BJ (cell line): ENCODE measurements around the gene JAML. TPM values are rescaled to one million over a fixed set of nuclear protein-coding genes. Genes with fewer than 3 reads are reported as not detected.

Experiments
- CTCF ChIA-PET: fragments of 350-600 bp; formaldehyde crosslinking; extraction: SDS; loops from one replicate; lab custom pipeline; 2021; ENCODE audit warnings: antibody characterized with exemption, inconsistent platforms; lab: Yijun Ruan, JAX
- POLR2A ChIA-PET: fragments of 300-600 bp; sonication (Branson Sonifier 250); formaldehyde crosslinking; extraction: SDS; loops from one replicate; lab custom pipeline; 2021; ENCODE audit warnings: antibody characterized with exemption; lab: Charles Lee
- DNase-seq: peaks from one replicate; pipeline ENCODE4 v3.0.0-alpha.2; 2011; ENCODE audit warnings: low read depth
- H3K27me3 ChIP-seq: 2 replicates; pipeline ENCODE4 v1.6.0; 2011; ENCODE audit warnings: low read length; ENCODE audit not compliant: control insufficient read depth, insufficient read depth
- H3K36me3 ChIP-seq: 2 replicates; pipeline ENCODE4 v1.5.1; 2011; ENCODE audit warnings: low read length; ENCODE audit not compliant: control insufficient read depth, insufficient read depth
- H3K4me3 ChIP-seq: 2 replicates; pipeline ENCODE4 v1.5.1; 2011; ENCODE audit warnings: low read depth, mild to moderate bottlenecking, control low read depth, low read length
- polyA plus RNA-seq: library from polyadenylated mRNA; depleted of rRNA; stranded (reverse); fragments of >200 nt; gene quantifications from 2 replicates; pipeline ENCODE4 v1.2.3, GENCODE V29; 2011
- TF ChIP-seq, protein P1 (sequence below): IDR thresholded peaks from 2 replicates; pipeline ENCODE4 v1.5.1; 2011; ENCODE audit warnings: low read depth, mild to moderate bottlenecking, control low read depth, inconsistent platforms, low read length, moderate library complexity; ENCODE audit not compliant: insufficient read depth

Gene JAML
- polyA plus RNA-seq, 1 experiment, result not detected

DNA sequence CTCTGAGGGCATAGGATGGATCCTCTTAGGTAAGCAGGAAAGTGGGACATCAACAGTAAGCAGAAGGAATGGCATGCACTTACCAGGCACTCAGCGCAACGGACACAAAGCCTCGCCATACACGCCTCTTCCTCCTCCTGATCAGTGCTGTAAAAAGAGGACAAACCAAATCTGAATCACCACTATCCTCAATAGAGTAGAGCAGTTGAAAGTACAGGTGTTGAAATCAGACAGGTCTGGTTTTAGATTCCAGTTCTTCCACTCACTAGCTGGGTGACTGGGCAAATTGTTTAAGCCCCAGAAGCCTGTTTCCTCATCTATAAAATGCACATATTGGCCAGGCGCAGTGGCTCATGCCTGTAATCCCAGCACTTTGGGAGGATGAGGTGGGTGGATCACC is 8.6 kb upstream of the JAML start:
- Histone ChIP-seq H3K36me3 (no peaks in the 10 kb centered on the region), H3K4me3 (no peak overlapping the region), H3K27me3 (no peaks in the 10 kb centered on the region; the same call in none of the 2 replicates)
- CTCF ChIA-PET, result no interaction called here
- TF ChIP-seq, protein P1, sequence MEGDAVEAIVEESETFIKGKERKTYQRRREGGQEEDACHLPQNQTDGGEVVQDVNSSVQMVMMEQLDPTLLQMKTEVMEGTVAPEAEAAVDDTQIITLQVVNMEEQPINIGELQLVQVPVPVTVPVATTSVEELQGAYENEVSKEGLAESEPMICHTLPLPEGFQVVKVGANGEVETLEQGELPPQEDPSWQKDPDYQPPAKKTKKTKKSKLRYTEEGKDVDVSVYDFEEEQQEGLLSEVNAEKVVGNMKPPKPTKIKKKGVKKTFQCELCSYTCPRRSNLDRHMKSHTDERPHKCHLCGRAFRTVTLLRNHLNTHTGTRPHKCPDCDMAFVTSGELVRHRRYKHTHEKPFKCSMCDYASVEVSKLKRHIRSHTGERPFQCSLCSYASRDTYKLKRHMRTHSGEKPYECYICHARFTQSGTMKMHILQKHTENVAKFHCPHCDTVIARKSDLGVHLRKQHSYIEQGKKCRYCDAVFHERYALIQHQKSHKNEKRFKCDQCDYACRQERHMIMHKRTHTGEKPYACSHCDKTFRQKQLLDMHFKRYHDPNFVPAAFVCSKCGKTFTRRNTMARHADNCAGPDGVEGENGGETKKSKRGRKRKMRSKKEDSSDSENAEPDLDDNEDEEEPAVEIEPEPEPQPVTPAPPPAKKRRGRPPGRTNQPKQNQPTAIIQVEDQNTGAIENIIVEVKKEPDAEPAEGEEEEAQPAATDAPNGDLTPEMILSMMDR, result no peak
- POLR2A ChIA-PET, result no interaction called here
- DNase-seq, result no peak

DNA sequence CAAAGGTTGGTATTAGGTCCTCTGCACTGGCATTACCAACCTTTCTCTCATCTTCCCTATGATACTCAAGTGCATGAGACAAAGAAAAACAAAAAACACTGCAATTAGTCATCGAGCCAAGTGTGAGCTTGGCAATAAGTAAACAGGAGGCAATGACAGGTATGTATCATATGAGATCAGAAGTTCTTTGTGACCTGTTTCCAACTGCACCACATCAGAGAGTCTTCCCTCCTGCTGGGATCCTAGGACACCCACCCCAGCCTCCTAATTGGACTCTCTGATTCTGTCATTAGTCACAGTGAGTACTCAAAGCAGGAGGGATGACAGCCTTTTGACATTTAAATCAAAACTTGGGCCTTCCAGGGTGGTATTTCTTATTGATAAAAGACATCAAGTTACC is 7.8 kb upstream of the JAML start:
- ChIA-PET CTCF (no interaction called here), POLR2A (no interaction called here)
- H3K27me3 ChIP-seq, result no peaks in the 10 kb centered on the region; the same call in none of the 2 replicates
- no peak for DNase-seq
- TF ChIP-seq, protein P1, result no peak
- H3K4me3 ChIP-seq, result no peak overlapping the region
- no peaks in the 10 kb centered on the region for H3K36me3 ChIP-seq

DNA sequence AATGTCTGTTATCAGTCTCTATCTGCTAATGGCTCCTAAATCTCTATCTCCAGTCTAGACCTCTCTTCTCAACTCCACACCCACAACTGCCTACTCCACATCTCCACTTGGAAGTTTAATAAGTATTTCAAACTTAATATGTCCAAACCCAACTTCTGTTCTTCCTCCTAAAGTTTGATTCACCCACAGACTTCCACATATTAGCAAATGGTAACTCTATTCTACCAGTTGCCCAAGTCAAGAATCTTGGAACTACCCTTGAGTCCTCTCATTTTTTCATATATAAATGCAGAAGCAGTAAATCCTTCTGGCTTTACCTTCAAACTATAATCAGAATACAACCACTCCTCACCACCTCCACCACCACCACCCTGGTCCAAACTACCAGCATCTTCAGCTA is 6.7 kb upstream of the JAML start:
- no peaks in the 10 kb centered on the region; the same call in none of the 2 replicates for H3K27me3 ChIP-seq
- ChIA-PET POLR2A (no interaction called here), CTCF (no interaction called here)
- no peak overlapping the region for H3K4me3 ChIP-seq
- H3K36me3 ChIP-seq, result no peaks in the 10 kb centered on the region
- TF ChIP-seq, protein P1, result no peak
- DNase-seq, result no peak

DNA sequence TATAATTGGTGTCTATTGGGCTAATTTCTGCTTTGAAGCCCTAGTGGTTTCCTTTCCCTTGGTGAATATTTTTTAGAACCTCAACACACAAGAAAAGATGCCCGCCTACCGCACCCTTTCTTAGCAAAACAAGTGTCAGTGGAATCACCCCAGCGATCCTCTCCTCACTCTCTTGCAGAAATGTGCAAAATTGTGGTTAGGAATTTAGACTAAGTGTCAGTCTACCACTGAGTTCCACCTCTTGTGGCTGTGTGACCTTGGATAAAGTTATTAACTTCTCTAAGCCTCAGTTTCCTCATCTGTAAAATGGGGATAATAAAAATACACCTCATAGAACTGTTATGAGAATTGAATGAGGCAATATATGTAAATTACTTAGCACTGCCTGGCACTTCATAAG is 5.3 kb upstream of the JAML start:
- ChIA-PET CTCF (interaction anchor here (0.7 to 1.4 kb wide), 2 partner anchors 32 to 411 kb away, joined by 3 read pairs; no protein-coding TSS in a partner anchor), POLR2A (no interaction called here)
- Histone ChIP-seq H3K27me3 (peaks cover 2% of the 10 kb centered on the region), H3K36me3 (no peaks in the 10 kb centered on the region), H3K4me3 (no peak overlapping the region)
- TF ChIP-seq, protein P1, result no peak
- DNase-seq, result no peak

DNA sequence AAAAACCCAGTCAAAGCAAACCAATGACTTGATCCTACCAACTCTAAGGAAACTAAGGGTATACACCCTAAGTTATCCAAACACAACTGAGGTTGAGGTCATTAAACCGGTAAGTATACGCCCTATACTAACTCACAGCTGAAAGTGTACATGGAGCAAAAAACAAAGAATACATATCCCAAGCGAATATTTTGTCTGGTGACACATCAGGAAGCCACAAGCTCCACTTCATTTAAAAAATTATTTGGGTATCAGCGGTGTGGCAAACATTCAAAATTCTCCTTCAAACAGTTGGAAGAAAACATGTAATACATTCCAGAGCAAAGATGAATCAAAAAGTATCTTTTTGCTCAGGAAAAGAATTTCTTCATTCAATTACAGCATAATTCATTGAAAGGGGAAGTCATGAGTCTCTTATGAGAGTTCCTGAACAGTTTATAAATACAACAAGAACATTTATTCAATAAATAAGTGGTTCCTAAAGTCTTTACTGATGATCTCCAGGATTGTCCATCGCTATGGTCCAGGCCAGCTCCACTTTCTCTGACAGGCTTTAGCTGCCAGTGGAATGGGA is 4.5 kb upstream of the JAML start:
- peaks cover 2% of the 10 kb centered on the region for H3K27me3 ChIP-seq
- no peaks in the 10 kb centered on the region for H3K36me3 ChIP-seq
- no peak for DNase-seq
- POLR2A ChIA-PET, result no interaction called here
- H3K4me3 ChIP-seq, result no peak overlapping the region
- CTCF ChIA-PET, result interaction anchor here (1.4 kb wide), 1 partner anchor 31 kb away, joined by 3 read pairs; no protein-coding TSS in a partner anchor
- TF ChIP-seq, protein P1, result no peak
